HFF-Myc (cell line): ENCODE results near the gene LETM1.

Source experiments
- DNase-seq: peaks from one replicate; pipeline ENCODE4 v3.0.0-alpha.2; 2011; ENCODE audit warnings: low read depth; ENCODE audit errors: extremely low read depth
- H3K4me3 ChIP-seq: replicated peaks from 2 replicates; pipeline ENCODE4 v1.5.1; 2011; ENCODE audit warnings: low read depth, mild to moderate bottlenecking, control low read depth, low read length
- CTCF ChIP-seq: IDR thresholded peaks from 2 replicates; pipeline ENCODE4 v1.5.1; 2012; ENCODE audit warnings: mild to moderate bottlenecking, low read depth, low read length, control low read depth; ENCODE audit errors: missing control alignments

The LETM1 gene

DNA sequence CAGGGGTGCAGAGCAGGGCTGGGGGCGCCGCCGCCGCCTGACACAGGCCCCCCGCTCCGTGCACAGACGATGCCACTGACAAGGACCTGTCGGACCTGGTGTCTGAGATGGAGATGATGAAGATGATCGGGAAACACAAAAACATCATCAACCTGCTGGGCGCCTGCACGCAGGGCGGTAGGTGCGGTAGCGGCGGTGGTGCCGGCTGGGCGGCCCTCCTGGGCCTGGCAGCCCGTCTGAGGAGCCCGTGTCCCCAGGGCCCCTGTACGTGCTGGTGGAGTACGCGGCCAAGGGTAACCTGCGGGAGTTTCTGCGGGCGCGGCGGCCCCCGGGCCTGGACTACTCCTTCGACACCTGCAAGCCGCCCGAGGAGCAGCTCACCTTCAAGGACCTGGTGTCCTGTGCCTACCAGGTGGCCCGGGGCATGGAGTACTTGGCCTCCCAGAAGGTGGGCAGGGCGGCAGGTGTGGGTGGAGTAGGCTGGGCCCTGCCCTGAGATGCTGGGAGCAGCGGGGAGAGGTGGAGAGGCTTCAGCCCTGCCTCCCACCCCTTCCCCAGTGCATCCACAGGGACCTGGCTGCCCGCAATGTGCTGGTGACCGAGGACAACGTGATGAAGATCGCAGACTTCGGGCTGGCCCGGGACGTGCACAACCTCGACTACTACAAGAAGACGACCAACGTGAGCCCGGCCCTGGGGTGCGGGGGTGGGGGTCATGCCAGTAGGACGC lies 50.3 kb downstream of the LETM1 start:
- H3K4me3 ChIP-seq: no peak overlapping the region
- no peak for DNase-seq
- TF ChIP-seq CTCF: no peak

- DNase-seq: no peak
- no peak overlapping the region for H3K4me3 ChIP-seq
- no peak for TF ChIP-seq CTCF
These were observed 51.1 kb downstream of the LETM1 start for GRCh38 chr4:1804638-1805492.

- no peak for TF ChIP-seq CTCF
These were observed 52.2 kb downstream of the LETM1 start for GRCh38 chr4:1803523-1804423.

DNA sequence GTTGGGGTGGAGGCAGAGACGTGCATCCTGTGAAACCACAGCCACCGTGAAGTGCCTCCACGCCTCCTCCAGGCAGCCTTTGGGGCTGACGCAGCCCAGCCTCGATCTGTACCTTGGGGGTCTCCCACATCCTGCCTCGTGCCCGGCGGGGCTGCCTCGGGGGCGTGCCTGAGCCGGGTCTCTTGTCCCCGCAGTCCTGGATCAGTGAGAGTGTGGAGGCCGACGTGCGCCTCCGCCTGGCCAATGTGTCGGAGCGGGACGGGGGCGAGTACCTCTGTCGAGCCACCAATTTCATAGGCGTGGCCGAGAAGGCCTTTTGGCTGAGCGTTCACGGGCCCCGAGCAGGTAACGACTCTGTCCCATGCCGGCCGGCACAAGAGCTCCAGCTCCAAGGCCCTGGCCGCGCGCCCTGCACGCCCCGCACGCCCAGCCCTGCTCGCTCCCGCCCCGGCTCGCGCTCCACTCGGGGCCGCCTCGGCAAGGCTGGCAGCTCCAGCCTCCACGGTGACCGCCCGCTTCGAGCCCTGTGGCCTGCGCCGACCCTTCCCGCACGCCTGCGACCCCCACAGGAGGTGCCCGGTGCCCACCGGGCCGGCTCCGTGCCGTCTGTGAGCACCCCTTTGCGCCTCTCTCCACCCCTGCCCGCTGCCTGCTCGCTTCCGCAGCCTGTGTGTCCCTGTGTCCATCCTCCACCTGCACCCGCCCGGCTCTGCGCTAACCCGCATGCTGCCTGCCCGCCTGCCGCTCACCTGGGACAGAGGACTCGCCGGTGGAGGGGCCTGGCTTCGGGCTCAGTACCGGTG lies 53.0 kb downstream of the LETM1 start:
- TF ChIP-seq CTCF: no peak
- no peak overlapping the region for H3K4me3 ChIP-seq
- DNase-seq: no peak

More at GRCh38 chr4:1803523-1804423, 52.2 kb downstream of the LETM1 start:
- no peak overlapping the region for H3K4me3 ChIP-seq
- no peak for DNase-seq

DNA sequence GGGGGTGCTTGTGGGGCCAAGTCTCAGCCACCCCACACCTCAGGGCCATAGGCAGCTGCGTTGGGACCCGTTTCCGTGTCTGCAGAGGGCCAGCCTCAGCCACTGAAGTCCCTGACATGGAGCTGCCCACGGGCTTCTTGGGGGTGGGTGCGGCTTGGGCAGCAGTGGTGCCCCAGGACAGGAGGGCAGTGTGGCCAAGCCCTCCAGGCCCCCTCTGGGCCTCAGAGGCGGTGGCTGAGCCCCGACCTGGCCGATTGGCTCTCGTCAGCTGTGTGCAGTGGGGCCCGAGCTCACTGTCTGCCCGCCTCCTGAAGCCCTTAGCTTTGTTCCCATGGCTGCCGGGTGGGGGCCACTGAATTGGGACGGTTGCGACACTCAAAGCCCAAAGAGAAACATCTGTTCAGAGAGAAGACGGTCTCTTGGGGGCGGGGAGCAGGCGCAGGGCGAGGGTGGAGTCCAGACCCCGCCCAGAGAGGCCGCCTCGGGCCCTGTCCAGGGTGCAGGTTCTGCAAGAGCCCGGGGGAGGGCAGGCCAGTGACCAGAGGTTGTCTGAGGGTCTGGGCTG lies 53.7 kb downstream of the LETM1 start:
- TF ChIP-seq CTCF: no peak
- DNase-seq: no peak

More for the DNA sequence above, 53.7 kb downstream of the LETM1 start:
- H3K4me3 ChIP-seq: no peak overlapping the region
